Stomach smooth muscle (tissue), 2 donors: Measurements from ENCODE around the gene TCF21.

Experiments
- H3K27ac ChIP-seq: one replicate; pipeline ENCODE4 v1.7.0; 2013; ENCODE audit warnings: mild to moderate bottlenecking, low read length, inconsistent platforms
- H3K27me3 ChIP-seq, 2 donors: one replicate each; pipeline ENCODE4 v1.7.0; 2013; ENCODE audit warnings: low read length in 2 of 2; ENCODE audit not compliant: insufficient read depth in 2 of 2, control insufficient read depth in 1 of 2
- H3K36me3 ChIP-seq, 2 donors: one replicate each; pipeline ENCODE4 v1.7.0; 2013; ENCODE audit warnings: low read length in 2 of 2; ENCODE audit not compliant: control insufficient read depth in 2 of 2, insufficient read depth in 2 of 2
- H3K4me1 ChIP-seq: one replicate; pipeline ENCODE4 v1.7.0; 2013; ENCODE audit warnings: low read length; ENCODE audit not compliant: control insufficient read depth, insufficient read depth
- H3K4me3 ChIP-seq, 2 donors: one replicate each; pipeline ENCODE4 v1.7.0; 2013; ENCODE audit warnings: low read length in 2 of 2
- H3K9ac ChIP-seq, 2 donors: one replicate each; pipeline ENCODE4 v1.7.0; 2013; ENCODE audit warnings: low read length in 2 of 2, mild to moderate bottlenecking in 1 of 2
- H3K9me3 ChIP-seq, 2 donors: one replicate each; pipeline ENCODE4 v1.7.0; 2013; ENCODE audit warnings: low read length in 2 of 2; ENCODE audit not compliant: control insufficient read depth in 2 of 2
- donor health status: healthy.
- donor health status: Pancreatic carcinoma.

Gene TCF21

DNA sequence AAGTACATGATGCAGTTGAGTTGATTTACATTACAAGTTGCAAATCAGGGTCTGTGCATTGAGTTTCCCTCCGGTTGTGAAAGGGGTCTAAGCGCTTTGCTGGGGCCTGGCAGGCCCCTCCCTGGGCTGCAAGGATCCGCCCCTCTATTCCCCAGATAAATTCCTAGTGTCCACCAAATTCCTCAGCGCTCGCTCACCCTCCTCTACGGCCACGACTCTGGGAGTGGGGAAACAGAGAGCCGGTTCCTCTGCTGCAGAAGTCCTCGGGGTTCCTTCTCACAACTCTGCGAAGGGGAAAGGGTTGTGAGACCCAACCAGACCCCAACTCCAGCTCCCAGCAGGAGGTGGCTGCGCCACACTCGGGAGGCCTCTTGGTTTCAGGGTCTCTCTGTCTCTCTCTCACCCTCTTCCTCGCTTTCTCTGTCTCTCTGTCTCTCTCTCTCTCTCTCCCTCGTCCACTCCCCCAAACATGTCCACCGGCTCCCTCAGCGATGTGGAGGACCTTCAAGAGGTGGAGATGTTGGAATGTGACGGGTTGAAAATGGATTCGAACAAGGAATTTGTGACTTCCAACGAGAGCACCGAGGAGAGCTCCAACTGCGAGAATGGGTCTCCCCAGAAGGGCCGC lies at the start of gene TCF21:
Gene TCF21 (plus strand): TSS at position 185 of the 628 bp plus-strand sequence. CDS start 285 bp downstream, at position 470.
- Histone ChIP-seq H3K9ac (peak within 1 kb of the TSS; percentile 60 to 72), H3K4me1 (peaks cover 20% of the 10 kb centered on the region), H3K9me3 (no peaks in the 10 kb centered on the region), H3K36me3 (no peaks in the 10 kb centered on the region), H3K4me3 (peak within 1 kb of the TSS; percentile 59 to 76), H3K27ac (peak within 1 kb of the TSS; percentile 67), H3K27me3 (peaks cover 38 to 60% of the 10 kb centered on the region in 2 donors)

GRCh38 chr6:133841176-133841575 lies 47.7 kb upstream of the TCF21 start:
- Histone ChIP-seq H3K4me3 (no peak overlapping the region), H3K27ac (no peak overlapping the region), H3K36me3 (no peaks in the 10 kb centered on the region), H3K27me3 (peaks cover 3% of the 10 kb centered on the region in 2 donors), H3K9ac (no peak overlapping the region), H3K9me3 (no peaks in the 10 kb centered on the region), H3K4me1 (no peaks in the 10 kb centered on the region)

GRCh38 chr6:133843098-133843497 lies 45.8 kb upstream of the TCF21 start:
- no peak overlapping the region for H3K27ac ChIP-seq
- no peak overlapping the region for H3K9ac ChIP-seq
- H3K9me3 ChIP-seq = no peaks in the 10 kb centered on the region
- no peaks in the 10 kb centered on the region for H3K36me3 ChIP-seq
- peaks cover 0 to 3% of the 10 kb centered on the region in 2 donors for H3K27me3 ChIP-seq
- no peaks in the 10 kb centered on the region for H3K4me1 ChIP-seq
- no peak overlapping the region for H3K4me3 ChIP-seq

DNA sequence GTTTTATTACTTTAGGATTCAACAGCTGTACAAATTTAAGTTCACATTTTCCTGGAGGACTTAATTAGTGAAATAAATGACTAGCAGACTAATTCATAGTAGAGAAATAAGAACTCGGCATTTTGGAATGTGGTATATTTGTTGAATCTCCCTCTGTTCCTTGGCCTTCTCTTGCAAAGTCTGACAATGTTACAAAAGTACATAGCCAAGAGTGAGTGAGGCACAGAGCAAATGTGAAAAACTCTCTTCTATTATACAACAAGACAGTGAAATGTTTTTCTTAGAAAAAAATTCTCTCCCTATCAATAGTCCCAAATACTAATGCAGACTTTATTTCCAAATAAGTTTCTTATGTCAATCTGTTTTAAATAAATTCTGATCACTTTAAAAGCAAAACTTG lies 44.2 kb upstream of the TCF21 start:
- Histone ChIP-seq H3K4me1 (no peaks in the 10 kb centered on the region), H3K9me3 (no peaks in the 10 kb centered on the region), H3K27ac (no peak overlapping the region), H3K4me3 (no peak overlapping the region), H3K27me3 (no peaks in the 10 kb centered on the region), H3K36me3 (no peaks in the 10 kb centered on the region), H3K9ac (no peak overlapping the region)

DNA sequence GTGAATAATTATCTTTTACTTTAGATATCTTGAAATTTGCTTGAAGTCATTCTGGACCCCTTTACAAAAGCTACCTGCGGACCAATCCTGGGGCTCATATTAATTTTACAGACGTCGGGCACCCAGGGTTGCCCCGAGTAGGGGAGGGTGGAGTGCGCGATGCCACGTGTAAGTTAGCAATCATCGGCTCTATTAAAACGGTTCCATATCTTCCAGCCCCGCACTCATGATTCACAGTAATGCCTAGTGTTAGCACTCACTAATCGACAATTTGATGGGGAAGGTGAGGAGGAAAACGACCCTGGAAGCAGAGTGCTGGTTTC lies 34.9 kb upstream of the TCF21 start:
- H3K27me3 ChIP-seq = peaks cover 7 to 11% of the 10 kb centered on the region in 2 donors
- H3K9ac ChIP-seq = no peak overlapping the region
- no peaks in the 10 kb centered on the region for H3K4me1 ChIP-seq
- no peak overlapping the region for H3K27ac ChIP-seq
- H3K4me3 ChIP-seq = no peak overlapping the region
- no peaks in the 10 kb centered on the region for H3K36me3 ChIP-seq
- no peaks in the 10 kb centered on the region for H3K9me3 ChIP-seq

DNA sequence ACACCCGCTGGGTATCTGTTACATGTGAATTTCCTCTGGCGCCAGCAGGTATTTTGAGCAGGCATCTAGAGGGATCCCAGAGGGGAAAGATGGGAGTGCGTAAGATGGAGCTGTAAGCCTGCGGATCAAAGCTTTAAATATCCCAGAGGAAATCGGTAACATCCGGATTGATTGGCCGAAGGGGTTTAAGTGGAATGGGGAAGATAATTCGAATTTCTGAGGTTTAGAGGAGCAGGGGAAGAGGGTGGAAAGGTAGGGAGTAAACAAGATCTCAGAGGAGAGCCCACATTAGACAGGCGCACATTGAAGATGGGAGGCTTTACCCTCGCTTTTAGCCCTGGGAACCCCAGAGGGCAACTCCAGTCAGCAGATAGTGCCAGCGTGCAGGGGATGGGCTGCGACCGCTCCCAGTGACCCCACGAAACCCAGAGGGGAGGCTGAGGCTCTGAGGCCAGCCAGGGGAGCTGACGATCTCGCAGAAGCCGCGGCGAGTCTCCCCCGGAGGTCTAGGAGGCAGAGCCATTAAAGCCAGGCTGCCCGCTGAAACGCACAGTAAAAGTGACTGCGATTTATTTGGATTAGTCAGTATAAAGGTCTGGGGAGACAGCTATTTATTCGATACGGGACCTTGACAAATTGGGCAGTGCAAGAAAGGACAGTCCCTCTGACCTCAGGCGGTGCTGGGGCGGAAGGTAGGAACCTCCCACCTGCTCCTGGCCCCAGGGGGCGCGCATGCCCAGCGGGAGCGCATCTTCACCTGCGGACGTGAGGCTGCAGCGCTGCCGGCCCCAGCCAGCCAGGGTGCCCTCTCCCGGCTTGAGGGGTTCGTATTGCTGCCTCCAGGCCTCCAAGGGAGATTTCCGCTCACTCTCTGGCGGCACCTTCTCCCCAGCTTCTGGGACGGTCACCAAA lies 34.3 kb upstream of the TCF21 start:
- Histone ChIP-seq H3K4me3 (peak overlapping the region in 1 of 2 donors; percentile 30), H3K27me3 (peaks cover 7 to 11% of the 10 kb centered on the region in 2 donors), H3K4me1 (no peaks in the 10 kb centered on the region), H3K9me3 (no peaks in the 10 kb centered on the region), H3K36me3 (no peaks in the 10 kb centered on the region), H3K9ac (no peak overlapping the region), H3K27ac (no peak overlapping the region)

- H3K27me3 ChIP-seq = peaks cover 7 to 11% of the 10 kb centered on the region in 2 donors
- no peak overlapping the region for H3K27ac ChIP-seq
- H3K9ac ChIP-seq = no peak overlapping the region
- H3K36me3 ChIP-seq = no peaks in the 10 kb centered on the region
- H3K9me3 ChIP-seq = no peaks in the 10 kb centered on the region
- peak overlapping the region in 1 of 2 donors; percentile 30 for H3K4me3 ChIP-seq
- no peaks in the 10 kb centered on the region for H3K4me1 ChIP-seq
Observed at GRCh38 chr6:133855276-133855990, 33.5 kb upstream of the TCF21 start.

DNA sequence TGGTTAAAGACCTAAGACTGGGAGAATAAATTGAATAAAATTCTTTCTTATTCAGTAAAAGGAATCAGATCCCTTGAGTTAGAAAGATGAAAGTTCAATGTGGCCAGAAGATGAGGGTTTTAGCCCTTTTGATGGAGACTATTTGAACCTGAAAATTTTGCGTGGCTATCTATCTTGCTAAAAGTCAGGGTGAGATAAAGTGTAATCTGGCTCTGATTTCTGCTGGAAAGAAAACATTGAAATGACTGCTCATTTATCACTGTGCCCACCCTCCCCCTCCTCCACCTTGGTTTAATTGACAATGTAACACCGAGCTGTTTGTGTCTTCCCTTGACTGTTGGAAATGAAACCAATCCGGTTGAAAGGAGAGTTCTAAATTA lies 32.9 kb upstream of the TCF21 start:
- Histone ChIP-seq H3K36me3 (no peaks in the 10 kb centered on the region), H3K4me1 (no peaks in the 10 kb centered on the region), H3K9ac (no peak overlapping the region), H3K27me3 (peaks cover 7 to 11% of the 10 kb centered on the region in 2 donors), H3K9me3 (no peaks in the 10 kb centered on the region), H3K4me3 (no peak overlapping the region), H3K27ac (no peak overlapping the region)

DNA sequence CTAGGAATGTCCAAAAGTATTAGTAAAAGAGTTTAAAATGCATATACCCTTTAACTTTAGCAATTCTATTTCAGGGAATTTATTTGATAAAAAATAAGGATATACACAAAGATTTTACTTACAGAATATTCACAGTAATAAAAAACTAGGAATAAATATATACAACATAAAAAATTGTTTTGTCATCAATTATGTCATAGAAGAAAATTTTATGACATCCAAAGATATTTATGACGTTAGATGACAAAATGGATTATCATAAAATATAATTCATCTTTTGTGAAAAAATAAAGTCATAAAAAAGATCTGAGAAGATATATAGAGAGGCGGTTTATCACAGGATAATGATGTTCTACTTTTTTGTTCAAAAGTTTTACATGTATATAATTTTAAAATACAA lies 32.0 kb upstream of the TCF21 start:
- Histone ChIP-seq H3K9ac (no peak overlapping the region), H3K4me3 (no peak overlapping the region)

DNA sequence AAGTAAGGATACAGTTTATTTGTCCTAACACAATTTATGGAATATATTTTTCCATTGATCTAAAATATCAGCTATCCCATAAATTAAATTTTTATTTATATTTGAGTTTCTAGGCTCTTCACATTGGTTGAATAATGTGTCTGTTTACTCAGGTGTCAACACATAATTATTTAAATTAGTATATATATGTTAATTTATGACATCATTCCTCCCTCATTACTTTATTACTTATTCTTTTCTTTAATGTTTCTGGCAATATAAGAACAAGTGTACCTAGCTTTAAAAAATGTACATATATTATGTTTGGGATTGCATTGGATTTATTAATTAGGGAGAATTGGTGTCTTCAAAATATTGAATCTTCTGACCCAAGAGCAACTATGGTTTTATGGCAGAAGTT lies 31.2 kb upstream of the TCF21 start:
- no peaks in the 10 kb centered on the region for H3K36me3 ChIP-seq
- peaks cover 0 to 2% of the 10 kb centered on the region in 2 donors for H3K9me3 ChIP-seq
- no peak overlapping the region for H3K4me3 ChIP-seq
- no peaks in the 10 kb centered on the region for H3K4me1 ChIP-seq
- H3K9ac ChIP-seq = no peak overlapping the region
- H3K27ac ChIP-seq = no peak overlapping the region
- peaks cover 7 to 11% of the 10 kb centered on the region in 2 donors for H3K27me3 ChIP-seq

More for the DNA sequence above, 32.0 kb upstream of the TCF21 start:
- Histone ChIP-seq H3K27ac (no peak overlapping the region), H3K27me3 (peaks cover 7 to 11% of the 10 kb centered on the region in 2 donors), H3K9me3 (no peaks in the 10 kb centered on the region), H3K4me1 (no peaks in the 10 kb centered on the region), H3K36me3 (no peaks in the 10 kb centered on the region)
